A549 (cell line): ENCODE results near the gene NXPH1.

Experiments
- CBX8 ChIP-seq: fragments of 200-600 bp; sonication (generic); IDR thresholded peaks from 2 replicates; pipeline ENCODE4 v1.6.1; 2016
- EP300 ChIP-seq, 2 experiments: fragments of >200 bp; sonication (Bioruptor Twin); formaldehyde crosslinking; IDR thresholded peaks; 2 replicates in 1 of 2; 3 replicates in 1 of 2; pipeline ENCODE4 v1.6.1; 2016 to 2017
- MYC ChIP-seq: IDR thresholded peaks from 2 replicates; pipeline ENCODE4 v1.6.1; 2012; ENCODE audit warnings: mild to moderate bottlenecking, inconsistent platforms, low read length, improper control_type of control experiment, borderline replicate concordance
- PHF8 ChIP-seq: fragments of 200-600 bp; sonication (generic); IDR thresholded peaks from 2 replicates; pipeline ENCODE4 v1.6.1; 2016; ENCODE audit warnings: low read depth, mild to moderate bottlenecking, antibody characterized with exemption, moderate library complexity, borderline replicate concordance
- POLR2A ChIP-seq: IDR thresholded peaks from 2 replicates; pipeline ENCODE4 v1.6.1; 2012; ENCODE audit warnings: mild to moderate bottlenecking, low read length
- TF ChIP-seq, protein P1 (sequence below): fragments of >200 bp; sonication (Bioruptor Twin); formaldehyde crosslinking; IDR thresholded peaks from 3 replicates; pipeline ENCODE4 v1.5.1; 2016
- TF ChIP-seq, protein P2 (sequence below): fragments of 450-650 bp; IDR thresholded peaks from 2 replicates; pipeline ENCODE4 v1.6.1; 2014; ENCODE audit warnings: antibody characterized with exemption
- TF ChIP-seq, protein P3 (sequence below): IDR thresholded peaks from 2 replicates; pipeline ENCODE4 v1.6.1; 2012

DNA sequence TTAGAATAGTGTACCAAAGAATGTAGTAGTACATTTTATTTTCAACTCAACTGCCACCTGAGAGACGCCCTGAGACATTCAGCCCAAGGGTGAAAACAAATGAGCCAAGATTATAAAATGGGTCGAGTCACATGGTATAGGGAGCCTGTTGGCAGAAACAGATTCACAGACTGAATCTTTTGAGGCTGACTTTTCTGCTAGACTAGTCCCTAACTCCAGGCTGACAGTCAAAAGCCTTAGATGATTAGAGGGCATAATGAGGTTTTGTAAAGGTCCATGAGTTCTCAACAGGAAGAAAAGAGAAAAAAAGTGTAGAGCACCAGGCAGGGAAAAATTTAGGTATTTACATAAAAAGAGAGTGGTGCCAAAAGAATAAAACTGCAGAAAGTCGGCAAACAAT, 128.0 kb downstream of the NXPH1 start:
- TF ChIP-seq, protein P1, sequence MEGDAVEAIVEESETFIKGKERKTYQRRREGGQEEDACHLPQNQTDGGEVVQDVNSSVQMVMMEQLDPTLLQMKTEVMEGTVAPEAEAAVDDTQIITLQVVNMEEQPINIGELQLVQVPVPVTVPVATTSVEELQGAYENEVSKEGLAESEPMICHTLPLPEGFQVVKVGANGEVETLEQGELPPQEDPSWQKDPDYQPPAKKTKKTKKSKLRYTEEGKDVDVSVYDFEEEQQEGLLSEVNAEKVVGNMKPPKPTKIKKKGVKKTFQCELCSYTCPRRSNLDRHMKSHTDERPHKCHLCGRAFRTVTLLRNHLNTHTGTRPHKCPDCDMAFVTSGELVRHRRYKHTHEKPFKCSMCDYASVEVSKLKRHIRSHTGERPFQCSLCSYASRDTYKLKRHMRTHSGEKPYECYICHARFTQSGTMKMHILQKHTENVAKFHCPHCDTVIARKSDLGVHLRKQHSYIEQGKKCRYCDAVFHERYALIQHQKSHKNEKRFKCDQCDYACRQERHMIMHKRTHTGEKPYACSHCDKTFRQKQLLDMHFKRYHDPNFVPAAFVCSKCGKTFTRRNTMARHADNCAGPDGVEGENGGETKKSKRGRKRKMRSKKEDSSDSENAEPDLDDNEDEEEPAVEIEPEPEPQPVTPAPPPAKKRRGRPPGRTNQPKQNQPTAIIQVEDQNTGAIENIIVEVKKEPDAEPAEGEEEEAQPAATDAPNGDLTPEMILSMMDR: no peak
- TF ChIP-seq PHF8: no peak
- TF ChIP-seq, protein P2, sequence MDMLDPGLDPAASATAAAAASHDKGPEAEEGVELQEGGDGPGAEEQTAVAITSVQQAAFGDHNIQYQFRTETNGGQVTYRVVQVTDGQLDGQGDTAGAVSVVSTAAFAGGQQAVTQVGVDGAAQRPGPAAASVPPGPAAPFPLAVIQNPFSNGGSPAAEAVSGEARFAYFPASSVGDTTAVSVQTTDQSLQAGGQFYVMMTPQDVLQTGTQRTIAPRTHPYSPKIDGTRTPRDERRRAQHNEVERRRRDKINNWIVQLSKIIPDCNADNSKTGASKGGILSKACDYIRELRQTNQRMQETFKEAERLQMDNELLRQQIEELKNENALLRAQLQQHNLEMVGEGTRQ: no peak
- no peak for TF ChIP-seq EP300 (IDR thresholded peaks at IDR 0.05)
- TF ChIP-seq CBX8: no peak
- TF ChIP-seq MYC: no peak
- no peak for TF ChIP-seq POLR2A
- TF ChIP-seq, protein P3, sequence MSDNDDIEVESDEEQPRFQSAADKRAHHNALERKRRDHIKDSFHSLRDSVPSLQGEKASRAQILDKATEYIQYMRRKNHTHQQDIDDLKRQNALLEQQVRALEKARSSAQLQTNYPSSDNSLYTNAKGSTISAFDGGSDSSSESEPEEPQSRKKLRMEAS: no peak
